Glutamatergic neuron (in vitro differentiated cells): ENCODE measurements around the gene CC2D1B. TPM values are rescaled to one million over a fixed set of nuclear protein-coding genes. Genes with fewer than 3 reads are reported as not detected.

ENCODE experiments used
- DNase-seq: peaks from one replicate; pipeline ENCODE4 v3.0.0; 2022
- H3K27ac Mint-ChIP-seq: one replicate; pipeline ENCODE4 v1.8.0; 2020; ENCODE audit warnings: mild to moderate bottlenecking, mixed read lengths, inconsistent platforms; ENCODE audit not compliant: unreplicated experiment
- H3K27me3 Mint-ChIP-seq: one replicate; pipeline ENCODE4 v1.8.0; 2020; ENCODE audit warnings: mild to moderate bottlenecking, moderate library complexity, mixed read lengths, inconsistent platforms; ENCODE audit not compliant: unreplicated experiment
- H3K36me3 Mint-ChIP-seq: one replicate; pipeline ENCODE4 v1.8.0; 2020; ENCODE audit warnings: mild to moderate bottlenecking, mixed read lengths, inconsistent platforms; ENCODE audit not compliant: unreplicated experiment
- H3K4me1 Mint-ChIP-seq: one replicate; pipeline ENCODE4 v1.8.0; 2020; ENCODE audit warnings: mild to moderate bottlenecking, low read depth, mixed read lengths, inconsistent platforms; ENCODE audit not compliant: unreplicated experiment
- H3K4me3 Mint-ChIP-seq: one replicate; pipeline ENCODE4 v1.8.0; 2020; ENCODE audit warnings: mild to moderate bottlenecking, mixed read lengths, inconsistent platforms; ENCODE audit not compliant: unreplicated experiment
- H3K9me3 Mint-ChIP-seq: one replicate; pipeline ENCODE4 v1.8.0; 2020; ENCODE audit warnings: mild to moderate bottlenecking, moderate library complexity, mixed read lengths, inconsistent platforms; ENCODE audit not compliant: unreplicated experiment
- total RNA-seq: library from RNA; stranded (reverse); fragmentation: NEBNext Ultra II Directional; extraction: Animal tissue kit (Norgen Biotek cat#: 25700); gene quantifications from one replicate; pipeline ENCODE4 v1.2.1, GENCODE V29; 2021; ENCODE audit not compliant: unreplicated experiment
- TF ChIP-seq, protein P1 (sequence below): fragments of 200-600 bp; sonication (generic); IDR thresholded peaks from one replicate; pipeline ENCODE4 v1.5.0; 2021; ENCODE audit not compliant: partially characterized antibody, unreplicated experiment

Gene CC2D1B
- total RNA-seq, 1 donor from 2014 or later, result 54.9 TPM

DNA sequence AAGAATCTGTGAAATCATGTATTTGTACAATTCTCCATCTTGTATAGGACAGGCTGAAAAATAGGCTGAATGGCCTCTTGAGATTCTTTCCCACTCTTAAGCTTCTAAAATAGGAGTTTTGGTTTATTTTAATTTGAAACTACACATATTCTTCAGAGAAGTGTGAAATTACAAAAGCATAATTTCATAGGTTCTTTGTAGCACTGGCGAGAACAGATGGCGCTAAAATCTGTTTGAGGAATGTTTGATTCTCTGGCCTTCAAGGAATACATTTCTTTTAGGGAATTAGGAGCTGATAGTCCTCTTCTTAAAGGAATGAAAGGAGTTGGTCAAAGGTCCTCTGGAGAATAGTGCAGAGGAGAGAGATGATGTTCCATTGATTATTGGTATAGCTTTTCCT, 44.9 kb downstream of the CC2D1B start:
- Mint-ChIP-seq H3K27ac (no peak overlapping the region), H3K27me3 (no peaks in the 10 kb centered on the region), H3K4me3 (no peak overlapping the region), H3K36me3 (no peaks in the 10 kb centered on the region), H3K9me3 (no peaks in the 10 kb centered on the region), H3K4me1 (no peaks in the 10 kb centered on the region)
- DNase-seq, result no peak
- TF ChIP-seq, protein P1, sequence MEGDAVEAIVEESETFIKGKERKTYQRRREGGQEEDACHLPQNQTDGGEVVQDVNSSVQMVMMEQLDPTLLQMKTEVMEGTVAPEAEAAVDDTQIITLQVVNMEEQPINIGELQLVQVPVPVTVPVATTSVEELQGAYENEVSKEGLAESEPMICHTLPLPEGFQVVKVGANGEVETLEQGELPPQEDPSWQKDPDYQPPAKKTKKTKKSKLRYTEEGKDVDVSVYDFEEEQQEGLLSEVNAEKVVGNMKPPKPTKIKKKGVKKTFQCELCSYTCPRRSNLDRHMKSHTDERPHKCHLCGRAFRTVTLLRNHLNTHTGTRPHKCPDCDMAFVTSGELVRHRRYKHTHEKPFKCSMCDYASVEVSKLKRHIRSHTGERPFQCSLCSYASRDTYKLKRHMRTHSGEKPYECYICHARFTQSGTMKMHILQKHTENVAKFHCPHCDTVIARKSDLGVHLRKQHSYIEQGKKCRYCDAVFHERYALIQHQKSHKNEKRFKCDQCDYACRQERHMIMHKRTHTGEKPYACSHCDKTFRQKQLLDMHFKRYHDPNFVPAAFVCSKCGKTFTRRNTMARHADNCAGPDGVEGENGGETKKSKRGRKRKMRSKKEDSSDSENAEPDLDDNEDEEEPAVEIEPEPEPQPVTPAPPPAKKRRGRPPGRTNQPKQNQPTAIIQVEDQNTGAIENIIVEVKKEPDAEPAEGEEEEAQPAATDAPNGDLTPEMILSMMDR, result no peak

DNA sequence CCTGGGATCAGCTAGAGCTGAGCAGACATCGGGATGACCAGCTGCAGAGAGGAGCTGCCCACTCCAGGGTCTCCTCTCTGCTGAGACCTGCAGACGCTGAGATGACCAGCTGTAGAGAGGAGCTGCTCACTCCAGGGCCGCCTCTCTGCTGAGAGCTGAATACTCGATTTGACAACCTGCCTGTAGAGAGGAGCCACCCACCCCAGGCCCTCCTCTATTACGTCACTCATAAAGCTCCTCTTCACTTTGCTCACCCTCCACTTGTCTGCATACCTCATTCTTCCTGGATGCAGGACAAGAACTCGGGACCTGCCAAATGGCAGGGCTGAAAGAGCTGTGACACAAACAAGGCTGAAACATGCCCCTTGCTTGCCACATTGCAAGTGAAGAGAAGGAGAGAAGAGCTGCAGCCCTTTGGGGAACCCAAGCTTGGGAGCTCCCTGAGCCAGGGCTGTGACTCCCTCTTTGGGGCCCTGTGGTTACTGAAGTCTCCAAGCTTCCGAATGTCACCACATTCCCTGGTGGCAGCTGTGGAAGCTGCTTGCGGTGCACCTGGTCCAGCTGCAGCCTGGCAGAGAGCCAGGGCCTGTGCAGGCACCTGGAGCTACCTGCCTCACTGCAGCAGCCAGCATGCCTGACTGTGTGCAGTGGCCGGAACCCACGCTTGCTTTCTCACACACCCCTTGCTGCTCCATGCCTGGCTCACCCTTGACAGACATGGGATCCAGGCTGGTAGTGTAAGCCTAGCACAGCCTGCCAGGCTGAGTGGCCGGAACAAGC, 59.6 kb downstream of the CC2D1B start:
- H3K4me3 Mint-ChIP-seq, result no peak overlapping the region
- H3K27me3 Mint-ChIP-seq, result peaks cover 2% of the 10 kb centered on the region
- no peaks in the 10 kb centered on the region for H3K36me3 Mint-ChIP-seq
- no peak overlapping the region for H3K27ac Mint-ChIP-seq
- no peak for DNase-seq
- no peaks in the 10 kb centered on the region for H3K9me3 Mint-ChIP-seq
- TF ChIP-seq, protein P1, result no peak
- H3K4me1 Mint-ChIP-seq, result no peaks in the 10 kb centered on the region

DNA sequence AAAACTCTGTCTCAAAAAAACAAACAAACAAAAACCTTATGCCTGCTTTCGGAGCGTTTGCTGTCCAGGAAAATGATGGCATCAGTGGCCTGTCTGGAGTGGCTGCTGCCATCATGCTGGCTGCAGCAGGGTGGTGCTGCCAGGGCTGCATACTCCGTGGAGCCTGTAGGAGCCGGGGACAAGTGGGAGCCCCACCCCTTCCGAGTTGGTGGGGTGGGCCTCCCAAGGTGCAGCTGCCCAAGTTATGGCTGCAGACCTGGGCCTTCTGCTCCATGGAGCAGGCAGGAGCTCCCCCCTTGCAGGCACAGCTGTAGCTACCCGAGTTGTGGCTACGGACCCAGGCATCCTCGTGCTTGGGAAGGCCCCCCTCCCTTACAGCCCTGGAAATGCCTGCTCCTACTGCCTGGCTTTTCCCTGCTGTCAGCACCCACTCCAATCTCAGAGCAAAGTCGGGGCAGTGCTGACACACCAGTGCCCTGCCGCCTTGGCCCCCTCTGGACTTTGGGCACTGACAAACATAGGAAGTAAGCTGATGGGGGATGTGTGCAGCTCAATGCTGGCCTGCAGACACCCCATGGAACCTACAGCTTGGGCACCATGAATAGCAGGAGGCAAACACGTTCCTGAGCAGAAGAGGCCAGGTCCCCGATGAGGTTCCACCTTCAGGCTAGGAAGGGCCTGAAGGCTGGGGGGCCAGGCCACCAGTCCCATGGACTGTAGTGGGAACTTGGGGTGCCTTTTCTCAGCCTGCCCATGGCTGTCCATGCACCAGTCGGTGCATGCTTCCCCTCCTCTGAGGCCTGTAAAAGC, 60.4 kb downstream of the CC2D1B start:
- no peak overlapping the region for H3K4me3 Mint-ChIP-seq
- no peak for DNase-seq
- no peak overlapping the region for H3K27ac Mint-ChIP-seq
- TF ChIP-seq, protein P1, result no peak
- H3K9me3 Mint-ChIP-seq, result peaks cover under 1% of the 10 kb centered on the region
- H3K27me3 Mint-ChIP-seq, result peaks cover 2% of the 10 kb centered on the region
- H3K4me1 Mint-ChIP-seq, result no peaks in the 10 kb centered on the region
- H3K36me3 Mint-ChIP-seq, result no peaks in the 10 kb centered on the region

Other genes with a start within 250 kb of the CC2D1B start
- gene ZFYVE9, start 224.1 kb downstream of the CC2D1B start, total RNA-seq, result 25.6 TPM
- 3.4 TPM for gene ORC1, start 38.2 kb upstream of the CC2D1B start, total RNA-seq
- 41.6 TPM for gene PRPF38A, start 38.4 kb upstream of the CC2D1B start, total RNA-seq
- 70.8 TPM for gene TUT4, start 186.9 kb upstream of the CC2D1B start, total RNA-seq
- 3.5 TPM for gene GPX7, start 236.2 kb upstream of the CC2D1B start, total RNA-seq